Astrocyte of the hippocampus (primary cell): ENCODE measurements around the gene PPM1H.
"Not testable (repeated sequence)": the region's sequence is repeated elsewhere in the genome, so short reads cannot be mapped to it uniquely, and the experiment has no call there.

ENCODE experiments used
- DNase-seq: peaks from one replicate; pipeline ENCODE4 v3.0.0; 2011; ENCODE audit warnings: low read depth, low spot score

The PPM1H gene

DNA sequence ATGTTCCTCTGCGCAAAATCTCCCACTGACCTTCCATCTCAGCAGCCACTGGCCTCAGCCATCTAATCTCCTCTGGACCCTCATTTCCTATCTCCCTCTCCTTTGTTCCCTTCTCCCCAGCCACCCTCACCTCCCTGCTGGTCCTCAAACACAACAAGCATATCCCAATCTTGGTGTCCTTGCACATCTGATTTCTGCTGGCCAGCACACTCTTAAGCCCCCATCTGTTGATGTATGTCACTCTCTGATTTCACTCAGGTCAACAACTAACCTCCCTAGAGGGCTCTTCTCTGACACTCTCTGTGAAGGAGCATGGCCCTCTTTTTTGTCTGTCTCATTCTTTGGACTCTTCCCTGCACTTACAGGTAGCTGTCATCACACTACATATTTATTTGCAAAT lies 25.6 kb downstream of the PPM1H start:
- DNase-seq = no peak

DNA sequence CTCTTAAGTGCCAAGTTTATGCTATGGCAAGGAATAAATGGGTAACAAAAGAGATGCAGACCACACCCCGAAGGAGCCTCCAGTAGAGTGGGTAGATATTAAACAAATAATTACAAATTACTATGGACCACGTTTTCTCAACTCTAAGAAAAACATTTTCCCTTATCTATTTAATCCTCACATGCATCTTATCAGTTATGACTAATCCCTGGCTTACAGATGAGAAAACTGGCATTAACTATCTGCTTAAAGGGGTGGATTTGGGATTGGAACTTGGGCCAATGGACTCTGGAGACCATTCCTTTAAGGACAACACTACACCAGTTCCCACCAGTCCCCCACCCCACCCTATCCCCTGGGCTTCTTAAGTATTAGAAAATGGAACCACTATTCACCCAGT lies 26.3 kb downstream of the PPM1H start:
- no peak for DNase-seq

DNA sequence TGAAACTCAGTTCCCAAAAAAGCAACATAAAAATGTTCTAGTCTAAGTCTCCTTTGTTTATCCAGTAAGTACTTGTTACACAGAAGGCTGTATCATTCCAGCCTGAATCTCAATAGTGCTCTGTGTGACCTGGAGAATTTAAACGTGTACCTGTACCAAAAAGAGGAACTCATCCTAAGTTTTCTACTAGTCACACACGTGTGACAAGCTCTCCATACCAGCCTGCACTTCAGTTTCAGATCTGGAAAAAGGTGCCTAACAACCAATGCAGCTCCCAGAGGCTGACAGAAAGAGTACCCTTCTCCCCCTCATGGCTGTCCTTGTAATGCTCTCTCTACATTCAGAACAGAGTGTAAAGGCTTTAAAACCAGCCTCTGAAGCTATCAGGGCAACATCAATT lies 27.4 kb downstream of the PPM1H start:
- no peak for DNase-seq

DNA sequence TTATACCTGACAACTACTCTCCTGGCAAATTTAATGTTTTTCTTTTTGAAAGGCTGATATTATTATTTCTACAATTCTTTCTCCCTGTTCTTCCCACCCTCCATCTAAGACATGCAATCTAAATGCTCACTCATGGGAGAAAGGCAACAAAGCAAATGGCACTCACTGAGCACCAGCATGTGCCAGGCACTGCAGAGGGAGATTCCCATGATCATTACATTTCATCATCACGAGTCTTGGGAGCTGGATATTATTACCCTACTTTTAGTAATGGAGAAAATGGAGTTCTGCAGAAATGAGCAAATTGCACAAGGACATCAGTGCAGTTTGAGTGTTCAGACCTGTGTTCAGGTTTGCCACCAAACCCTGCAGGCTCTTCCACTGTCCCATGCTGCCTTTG lies 27.9 kb downstream of the PPM1H start:
- no peak for DNase-seq

DNA sequence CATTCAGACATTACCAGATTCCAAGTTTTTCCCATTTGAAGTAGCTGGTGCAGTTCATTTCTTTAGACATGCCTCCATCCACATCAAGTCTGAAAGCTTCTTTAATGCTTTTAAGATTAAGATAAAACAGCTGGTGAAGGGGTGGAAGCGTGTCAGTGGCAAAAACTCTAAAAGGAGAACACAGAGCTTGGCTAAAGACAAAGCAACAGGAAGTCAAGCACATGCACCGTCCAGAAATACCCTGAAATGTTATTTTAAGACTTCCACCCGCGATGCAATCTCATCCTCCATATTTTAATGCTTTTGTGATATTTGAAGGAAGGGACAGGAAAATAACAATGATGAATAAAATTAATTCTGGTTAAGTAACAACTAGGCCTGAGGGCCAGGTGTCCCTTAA lies 31.8 kb downstream of the PPM1H start:
- no peak for DNase-seq

DNA sequence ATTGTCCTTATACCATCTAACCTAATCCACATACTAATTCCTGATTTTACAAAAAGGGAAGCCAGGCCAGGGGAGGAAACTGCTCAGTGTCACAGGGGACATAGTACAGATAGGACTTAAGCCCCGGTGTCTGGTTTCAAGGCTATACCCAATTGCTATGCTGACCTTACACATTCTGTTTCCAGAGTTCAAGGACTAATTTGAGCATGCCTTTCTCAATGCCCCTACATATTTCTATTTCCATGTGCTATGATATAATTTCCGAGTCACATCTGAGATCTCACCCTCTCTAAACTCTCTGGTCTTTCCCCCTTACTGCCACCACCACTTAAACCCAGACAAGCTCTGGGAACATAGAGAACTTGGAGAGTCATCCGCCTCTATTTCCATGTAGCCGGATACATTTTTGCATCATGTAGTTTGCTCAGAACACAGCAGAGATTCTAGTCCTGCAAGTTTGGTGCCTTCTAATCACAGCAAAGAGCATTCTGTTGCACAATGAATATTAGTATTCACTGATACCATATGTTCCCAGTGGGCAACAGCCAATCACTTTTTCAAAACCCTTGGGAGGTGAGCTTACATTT lies 34.2 kb downstream of the PPM1H start:
- DNase-seq = no peak

DNA sequence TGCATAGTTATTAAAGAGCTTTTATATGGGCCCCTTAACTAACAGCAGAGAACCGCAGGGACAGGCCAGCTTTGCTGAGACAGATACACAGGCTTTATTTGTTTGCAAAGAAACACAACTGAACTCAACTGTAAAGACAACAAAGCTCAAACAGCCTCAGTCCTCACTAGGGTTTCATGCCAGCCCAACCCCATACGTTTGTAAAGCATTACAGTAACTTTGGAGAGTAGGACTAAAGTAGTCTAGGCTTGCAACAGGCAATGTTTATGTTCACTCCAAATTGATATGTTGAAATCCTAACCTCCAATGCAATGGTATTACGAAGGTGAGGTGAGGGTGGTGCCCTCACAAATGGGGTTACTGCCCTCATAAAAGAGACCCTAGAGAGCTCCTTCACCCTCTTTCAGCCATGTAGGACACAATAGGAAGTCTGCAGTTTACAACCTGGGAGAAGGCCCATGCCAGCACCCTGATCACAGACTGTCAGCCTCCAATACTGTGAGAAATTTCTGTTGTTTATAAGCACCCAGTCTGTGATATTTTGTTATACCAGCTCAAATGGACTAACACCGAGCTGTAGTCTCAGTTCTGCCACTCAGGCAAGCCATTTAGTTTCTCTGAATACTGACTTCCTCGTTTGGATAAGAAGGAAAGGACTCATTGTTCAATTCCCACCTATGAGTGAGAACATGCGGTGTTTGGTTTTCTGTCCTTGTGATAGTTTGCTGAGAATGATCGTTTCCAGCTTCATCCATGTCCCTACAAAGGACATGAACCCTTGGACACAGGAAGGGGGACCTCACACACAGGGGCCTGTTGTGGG lies 35.2 kb downstream of the PPM1H start:
- DNase-seq = no peak

DNA sequence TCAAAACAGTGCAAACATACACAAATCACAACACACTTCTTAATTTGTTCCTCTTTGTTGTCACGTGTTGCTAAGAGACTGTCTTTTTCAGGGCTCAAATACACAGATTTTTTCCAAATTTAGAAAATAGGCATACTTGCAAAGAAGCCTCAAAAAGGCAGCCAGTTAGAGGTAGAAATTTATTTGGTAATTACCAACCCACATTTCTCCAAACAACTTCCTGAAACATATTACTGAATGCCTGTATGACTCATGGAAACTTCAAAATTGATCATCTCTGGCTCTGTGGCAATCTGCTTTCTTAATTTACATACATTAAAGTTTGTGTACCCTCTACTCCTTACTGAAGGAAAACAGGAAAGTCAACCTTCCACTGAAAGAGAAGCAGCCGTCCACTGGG lies 36.4 kb downstream of the PPM1H start:
- DNase-seq = no peak

DNA sequence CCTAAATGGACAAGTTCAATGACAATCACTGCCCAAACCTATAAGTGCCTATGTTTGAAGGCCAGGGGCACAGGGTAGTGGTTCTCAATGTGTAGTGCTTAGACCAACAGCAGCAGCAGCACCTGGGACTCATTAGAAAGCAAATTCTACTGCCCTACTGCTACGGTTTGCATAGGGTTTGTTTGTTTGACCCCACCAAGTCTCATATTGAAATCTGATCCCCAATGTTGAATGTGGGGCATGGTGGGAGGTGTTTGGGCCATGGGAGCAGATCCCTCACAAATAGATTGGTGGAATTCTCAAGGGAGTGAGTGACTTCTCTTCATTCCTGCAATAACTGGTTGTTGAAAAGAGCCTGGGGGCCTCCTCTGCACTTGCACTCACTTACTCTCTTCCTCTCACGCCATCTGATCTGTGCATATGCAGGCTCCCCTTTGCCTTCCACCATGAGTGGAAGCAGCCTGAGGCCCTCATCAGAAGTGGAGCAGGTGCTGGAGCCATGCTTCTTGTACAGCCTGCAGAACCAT lies 39.5 kb downstream of the PPM1H start:
- no peak for DNase-seq

DNA sequence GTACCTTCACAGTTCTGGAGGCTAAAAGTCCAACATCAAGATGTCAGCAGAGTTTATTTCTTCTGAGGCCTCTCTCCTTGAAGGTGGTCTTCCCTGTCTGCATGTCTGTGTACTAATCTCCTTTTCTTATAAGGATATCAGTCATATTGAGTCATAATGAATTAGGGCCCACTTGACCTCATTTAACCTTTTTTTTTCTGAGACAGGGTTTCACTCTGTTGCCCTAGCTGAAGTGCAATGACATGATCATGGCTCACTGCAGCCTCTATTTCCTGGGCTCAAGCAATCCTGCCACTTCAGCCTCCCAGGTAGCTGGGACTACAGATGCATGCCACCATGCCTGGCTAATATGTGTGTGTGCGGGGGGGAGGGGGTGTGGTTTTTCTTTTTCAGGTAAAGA lies 41.7 kb downstream of the PPM1H start:
- DNase-seq = no peak

DNA sequence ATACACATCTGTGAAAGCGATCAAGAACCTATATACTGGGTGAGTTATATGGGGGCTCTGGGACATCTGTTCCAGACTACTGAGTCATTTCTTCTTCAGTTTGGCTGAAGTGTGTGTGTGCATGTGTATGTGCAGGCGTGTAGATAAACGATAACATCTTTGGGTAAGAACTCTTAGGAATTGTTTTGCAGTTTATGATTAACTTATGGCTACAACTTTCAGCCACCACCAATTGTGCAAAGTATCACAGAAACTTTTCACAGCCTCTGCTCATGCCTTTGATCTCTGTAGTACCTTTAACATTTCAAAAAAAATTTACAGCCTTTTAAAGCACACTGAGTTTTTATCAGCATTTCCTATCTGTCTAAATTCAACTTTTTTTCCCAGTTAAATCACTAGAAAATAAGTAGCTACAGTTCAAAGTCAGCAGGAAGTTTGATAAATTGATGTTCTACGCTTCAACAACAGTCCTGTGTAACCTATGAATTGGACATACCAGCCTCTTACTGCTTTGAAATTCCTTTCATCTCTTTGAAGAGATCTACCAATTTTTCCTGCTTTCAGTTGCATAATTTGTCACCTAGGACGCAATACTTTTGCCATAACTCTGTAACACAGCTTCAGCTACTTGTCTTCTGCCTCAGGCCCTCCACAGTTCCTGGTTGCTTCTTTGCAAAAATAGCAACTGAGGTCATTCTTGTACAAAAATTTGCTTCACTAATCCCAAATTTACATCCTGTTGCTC lies 43.0 kb downstream of the PPM1H start:
- no peak for DNase-seq

DNA sequence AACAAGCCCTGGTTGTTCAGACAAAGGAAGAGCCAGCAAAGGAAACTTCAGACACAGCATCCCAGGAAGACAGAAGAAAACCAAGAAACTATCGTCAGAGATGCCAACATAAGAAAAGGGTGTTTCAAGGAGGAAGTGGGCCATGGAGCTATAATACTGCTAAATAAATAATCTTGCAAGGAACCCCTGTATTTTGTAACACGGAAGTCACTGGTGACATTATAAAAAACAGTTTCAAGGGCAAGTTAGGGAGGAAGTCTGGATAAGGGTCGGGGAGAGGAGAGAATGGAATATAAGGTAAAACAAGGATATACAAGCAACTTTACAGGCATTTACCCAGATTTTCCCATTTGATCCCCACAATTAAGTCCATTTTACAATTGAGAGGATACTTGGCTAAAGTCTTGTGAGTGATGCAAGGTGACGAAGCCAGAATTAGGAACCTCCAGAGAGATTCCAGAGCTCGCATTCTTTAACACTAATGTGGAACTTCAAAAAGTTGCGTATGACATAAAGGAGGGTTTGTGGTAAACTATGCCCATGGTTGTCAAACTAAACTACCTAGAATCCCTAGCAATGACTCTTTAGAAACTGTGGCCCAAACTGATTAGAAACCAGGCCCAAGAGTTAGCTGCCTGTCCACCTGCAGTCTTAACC lies 46.4 kb downstream of the PPM1H start:
- DNase-seq = no peak

DNA sequence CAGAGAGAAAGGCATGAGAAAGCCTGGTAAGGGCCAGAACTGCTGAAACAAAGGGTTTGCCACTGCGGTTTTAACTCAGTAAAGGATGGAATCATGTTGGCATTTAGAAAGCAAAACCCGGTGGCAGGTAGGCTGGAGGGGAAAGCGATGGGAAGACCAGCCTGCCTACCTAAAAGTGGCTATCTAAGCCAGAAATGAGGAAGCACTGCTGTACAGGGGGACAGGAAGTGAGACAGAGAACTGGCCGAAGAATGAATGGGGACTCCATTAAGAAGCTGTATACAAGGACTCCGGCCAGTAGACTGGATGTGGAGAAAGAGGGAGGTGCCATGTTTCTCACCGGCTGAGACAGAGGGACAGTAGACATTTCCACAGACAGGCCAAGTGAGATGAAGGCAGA lies 48.2 kb downstream of the PPM1H start:
- DNase-seq = no peak

DNA sequence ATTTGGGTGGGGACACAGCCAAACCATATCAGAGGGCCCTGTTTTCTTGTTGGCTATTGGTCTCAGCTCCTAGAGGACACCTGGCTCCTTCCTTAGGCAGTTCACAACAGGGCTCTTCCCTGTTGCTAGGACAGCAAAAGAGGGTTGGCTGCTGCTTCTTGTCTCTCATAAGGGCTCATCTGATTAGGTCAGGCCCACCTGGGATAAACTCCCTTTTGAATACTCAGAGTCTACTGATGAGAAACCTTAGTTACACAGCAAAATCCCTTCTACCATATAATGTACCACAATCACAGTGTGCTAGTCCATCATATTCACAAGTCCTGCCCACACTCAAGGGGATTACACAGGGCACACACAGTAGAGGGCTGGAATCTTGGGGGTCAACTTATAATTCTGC lies 49.7 kb downstream of the PPM1H start:
- DNase-seq = no peak

DNA sequence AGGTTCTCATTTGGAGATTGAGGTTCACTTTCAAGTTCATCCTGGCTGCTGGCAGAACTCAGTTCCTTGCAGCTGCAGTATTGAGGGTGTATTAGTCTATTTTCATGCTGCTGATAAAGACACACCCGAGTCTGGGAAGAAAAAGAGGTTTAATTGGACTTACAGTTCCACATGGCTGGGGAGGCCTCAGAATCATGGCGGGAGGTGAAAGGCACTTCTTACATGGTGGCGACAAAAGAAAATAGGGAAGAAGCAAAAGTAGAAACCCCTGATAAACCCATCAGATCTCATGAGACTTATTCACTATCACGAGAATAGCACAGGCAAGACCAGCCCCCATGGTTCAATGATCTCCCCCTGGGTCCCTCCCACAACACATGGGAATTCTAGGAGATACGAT lies 50.1 kb downstream of the PPM1H start:
- not testable (repeated sequence) for DNase-seq

DNA sequence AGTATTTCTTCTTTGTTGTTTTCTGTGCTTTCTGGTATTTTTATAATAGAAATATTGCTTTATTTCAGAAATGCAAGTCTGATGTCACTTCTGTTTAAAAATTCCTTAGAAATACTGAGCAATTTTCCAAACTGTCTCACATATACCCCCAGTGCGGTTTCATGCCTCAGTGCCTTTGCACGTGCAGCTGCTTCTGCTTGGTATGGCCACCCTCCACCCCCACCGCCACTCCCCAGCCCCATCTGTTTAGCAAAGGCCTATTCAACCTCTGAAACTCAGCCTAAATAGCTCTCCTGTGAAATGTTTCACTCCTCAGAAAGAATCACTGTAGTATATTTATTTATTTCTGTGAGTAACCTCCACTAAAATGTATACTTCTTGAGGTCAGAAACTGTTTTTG lies 52.3 kb downstream of the PPM1H start:
- DNase-seq = no peak

DNA sequence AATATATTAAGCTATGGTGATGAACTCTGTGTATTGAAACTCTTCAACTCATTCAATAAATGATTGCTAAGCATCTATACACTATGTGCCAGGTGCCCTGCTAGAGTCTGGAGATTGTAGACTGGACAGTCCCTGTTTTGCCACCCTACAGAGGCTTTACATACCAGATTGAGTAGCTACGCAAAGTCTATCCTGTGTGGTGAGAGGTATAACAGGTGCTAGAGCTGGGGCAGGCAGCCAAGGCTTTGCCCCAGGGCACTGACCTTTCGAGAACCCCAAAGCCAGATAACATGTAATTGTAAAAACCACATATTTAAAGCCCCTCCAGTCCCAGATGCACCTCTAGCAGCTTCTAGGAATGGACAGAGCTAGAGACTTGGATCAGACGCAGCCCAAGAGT lies 52.8 kb downstream of the PPM1H start:
- no peak for DNase-seq

DNA sequence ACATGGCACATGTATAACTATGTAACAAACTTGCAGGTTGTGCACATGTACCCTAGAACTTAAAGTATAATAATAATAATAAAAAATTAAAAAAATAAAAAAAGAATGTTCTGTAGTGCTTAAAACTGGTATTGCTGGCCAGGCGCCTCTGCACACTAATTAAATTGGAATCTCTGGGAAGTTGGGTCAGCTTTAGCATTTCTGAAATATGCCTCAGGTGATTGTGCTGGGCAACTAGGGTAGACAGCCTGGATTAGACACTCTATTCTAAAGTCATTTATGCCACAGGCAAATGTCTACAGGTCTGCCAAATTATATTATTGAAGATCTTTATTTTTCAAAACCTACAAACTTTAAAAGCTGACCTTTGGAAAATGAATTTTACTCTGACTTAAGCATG lies 55.3 kb downstream of the PPM1H start:
- no peak for DNase-seq

DNA sequence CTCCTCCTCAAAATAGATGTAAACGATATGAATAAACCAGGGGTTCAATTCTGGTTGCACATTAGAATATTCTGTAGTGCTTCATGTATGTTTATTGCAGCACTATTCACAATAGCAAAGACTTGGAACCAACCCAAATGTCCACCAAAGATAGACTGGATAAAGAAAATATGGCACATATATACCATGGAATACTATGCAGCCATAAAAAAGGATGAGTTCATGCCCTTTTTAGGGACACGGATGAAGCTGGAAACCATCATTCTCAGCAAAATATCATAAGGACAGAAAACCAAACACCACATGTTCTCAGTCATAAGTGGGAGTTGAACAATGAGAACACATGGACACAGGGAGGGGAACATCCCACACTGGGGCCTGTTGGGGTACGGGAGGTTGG lies 55.7 kb downstream of the PPM1H start:
- not testable (repeated sequence) for DNase-seq

DNA sequence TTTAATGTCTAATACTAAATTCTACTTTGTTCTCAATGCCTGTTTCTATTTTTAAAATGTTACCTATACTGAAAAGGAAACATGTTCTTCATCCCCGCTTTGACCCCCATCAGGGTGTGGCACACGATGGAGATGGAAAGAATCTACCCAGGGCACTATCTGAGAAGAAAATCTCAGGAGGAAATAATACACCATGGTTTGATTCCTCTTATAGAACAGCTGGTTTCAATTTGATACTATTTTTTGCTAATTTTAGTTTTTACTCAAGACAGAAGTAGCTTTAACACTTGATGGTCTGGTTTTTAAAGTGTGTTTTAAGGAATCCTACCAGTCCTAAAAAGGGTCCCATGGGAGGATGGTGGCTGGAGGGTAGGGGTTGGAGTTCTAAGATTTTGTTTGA lies 56.7 kb downstream of the PPM1H start:
- no peak for DNase-seq

DNA sequence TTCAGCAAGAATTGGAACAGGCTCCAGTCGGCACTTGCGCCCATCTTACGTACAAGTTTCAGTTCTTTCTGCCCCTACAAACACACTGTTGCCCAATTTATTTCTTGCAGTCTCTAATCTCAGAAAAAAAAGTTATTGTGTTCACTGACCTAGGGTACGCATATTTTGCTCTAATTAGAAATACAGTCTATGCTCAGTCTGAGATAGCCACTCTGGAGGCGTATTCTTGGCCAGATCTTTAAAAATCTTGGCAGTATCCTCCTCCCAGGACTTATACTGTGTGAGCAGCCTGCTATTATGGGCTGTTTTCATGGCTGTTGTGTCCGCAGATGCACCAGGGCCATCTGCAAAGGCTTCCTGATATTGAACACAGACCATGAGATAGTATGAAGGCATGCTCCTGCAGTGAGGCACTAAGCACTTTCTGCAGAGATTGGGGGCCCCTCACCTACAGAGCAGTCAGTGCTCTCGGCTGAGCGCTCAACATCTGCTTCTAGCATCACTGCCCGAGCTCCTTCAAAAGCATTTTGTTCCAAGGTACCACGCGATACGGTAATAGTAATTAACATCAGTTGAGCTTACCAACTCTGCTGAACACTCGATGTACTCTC lies 57.9 kb downstream of the PPM1H start:
- no peak for DNase-seq
